IMR-90 (cell line): ENCODE data around the gene LRRC66. TPM values are rescaled to one million over a fixed set of nuclear protein-coding genes. Genes with fewer than 3 reads are reported as not detected.

ENCODE experiments used
- ATAC-seq: fragments of 200-7000 bp; cut with Tn5 transposase; 2 replicates; pipeline ENCODE4 v1.9.1; 2020; ENCODE audit warnings: low read depth, mild to moderate bottlenecking, moderate library complexity
- BruUV-seq: library from RNA; stranded (reverse); fragments of 400-500 nt; replicated peaks from 2 replicates; lab custom pipeline; 2021; lab: Mats Ljungman, UMichigan
- CTCF ChIA-PET: fragments of 300-600 bp; formaldehyde crosslinking; extraction: SDS; loops from one replicate; lab custom pipeline; 2021; ENCODE audit warnings: antibody characterized with exemption; lab: Yijun Ruan, JAX
- POLR2A ChIA-PET: fragments of 300-600 bp; sonication (Branson Sonifier 250); formaldehyde crosslinking; loops from one replicate; lab custom pipeline; 2022; ENCODE audit warnings: antibody characterized with exemption; ENCODE audit not compliant: unreplicated experiment; lab: Charles Lee
- DNase-seq: peaks from one replicate; pipeline ENCODE4 v3.0.0; 2013
- H2AFZ ChIP-seq: replicated peaks from 2 replicates; pipeline ENCODE3; 2013; ENCODE audit warnings: low read length, mild to moderate bottlenecking; ENCODE audit not compliant: poor library complexity
- H2AK5ac ChIP-seq: 2 replicates; pipeline ENCODE4 v1.6.1; 2013; ENCODE audit warnings: low read depth, low read length, inconsistent platforms
- H2AK9ac ChIP-seq: replicated peaks from 2 replicates; pipeline ENCODE3; 2013; ENCODE audit warnings: mild to moderate bottlenecking, low read depth, low read length, moderate library complexity; ENCODE audit not compliant: poor library complexity
- H2BK120ac ChIP-seq: 2 replicates; pipeline ENCODE4 v1.6.1; 2013; ENCODE audit warnings: low read depth, low read length, inconsistent platforms
- H2BK15ac ChIP-seq: 3 replicates; pipeline ENCODE4 v1.6.1; 2013; ENCODE audit warnings: low read depth, low read length, inconsistent platforms
- H2BK20ac ChIP-seq: 2 replicates; pipeline ENCODE4 v1.6.1; 2013; ENCODE audit warnings: low read depth, mild to moderate bottlenecking, inconsistent platforms, low read length, moderate library complexity
- H2BK5ac ChIP-seq: 2 replicates; pipeline ENCODE4 v1.6.1; 2013; ENCODE audit warnings: mild to moderate bottlenecking, low read depth, low read length, inconsistent platforms; ENCODE audit not compliant: poor library complexity, severe bottlenecking
- H3K14ac ChIP-seq: replicated peaks from 2 replicates; pipeline ENCODE4 v1.6.1; 2013; ENCODE audit warnings: low read depth, low read length, inconsistent platforms
- H3K18ac ChIP-seq: 2 replicates; pipeline ENCODE4 v1.6.1; 2013; ENCODE audit warnings: low read depth, low read length, control low read depth
- H3K23ac ChIP-seq: 2 replicates; pipeline ENCODE4 v1.6.1; 2013; ENCODE audit warnings: low read depth, low read length, inconsistent platforms
- H3K27ac ChIP-seq: 2 replicates; pipeline ENCODE4 v1.5.1; 2013; ENCODE audit warnings: mild to moderate bottlenecking, control low read depth, low read length; ENCODE audit not compliant: insufficient read depth
- H3K27me3 ChIP-seq: 2 replicates; pipeline ENCODE4 v1.6.1; 2013; ENCODE audit warnings: low read length; ENCODE audit not compliant: control insufficient read depth, insufficient read depth
- H3K36me3 ChIP-seq: 2 replicates; pipeline ENCODE4 v1.6.1; 2013; ENCODE audit warnings: low read length, mixed read lengths; ENCODE audit not compliant: control insufficient read depth, insufficient read depth
- H3K4ac ChIP-seq: 2 replicates; pipeline ENCODE4 v1.6.1; 2013; ENCODE audit warnings: low read depth, low read length, inconsistent platforms
- H3K4me1 ChIP-seq: 2 replicates; pipeline ENCODE4 v1.6.1; 2013; ENCODE audit warnings: low read length, mixed read lengths; ENCODE audit not compliant: control insufficient read depth, insufficient read depth
- H3K4me2 ChIP-seq: 2 replicates; pipeline ENCODE4 v1.6.1; 2013; ENCODE audit warnings: low read depth, mild to moderate bottlenecking, control low read depth, low read length, moderate library complexity
- H3K4me3 ChIP-seq: 2 replicates; pipeline ENCODE4 v1.5.1; 2013; ENCODE audit warnings: low read depth, mild to moderate bottlenecking, control low read depth, low read length, moderate library complexity; ENCODE audit not compliant: insufficient read depth
- H3K56ac ChIP-seq: 2 replicates; pipeline ENCODE4 v1.6.1; 2013; ENCODE audit warnings: low read length, inconsistent platforms; ENCODE audit not compliant: insufficient read depth; ENCODE audit errors: extremely low read depth
- H3K79me1 ChIP-seq, 2 experiments: 2 replicates each; pipeline ENCODE4 v1.6.1; 2013; ENCODE audit warnings: low read length in 2 of 2, inconsistent platforms in 1 of 2, low read depth in 1 of 2
- H3K9ac ChIP-seq: 2 replicates; pipeline ENCODE4 v1.6.1; 2013; ENCODE audit warnings: low read depth, low read length, control low read depth
- H3K9me1 ChIP-seq: 2 replicates; pipeline ENCODE4 v1.6.1; 2013; ENCODE audit warnings: low read length, inconsistent platforms; ENCODE audit not compliant: insufficient read depth
- H3K9me3 ChIP-seq: 2 replicates; pipeline ENCODE4 v1.6.1; 2013; ENCODE audit warnings: low read length; ENCODE audit not compliant: control insufficient read depth, insufficient read depth
- H4K20me1 ChIP-seq: 2 replicates; pipeline ENCODE4 v1.6.1; 2013; ENCODE audit warnings: low read length, inconsistent platforms; ENCODE audit not compliant: insufficient read depth
- H4K5ac ChIP-seq: 2 replicates; pipeline ENCODE4 v1.6.1; 2013; ENCODE audit warnings: mild to moderate bottlenecking, low read depth, low read length, control low read depth
- H4K8ac ChIP-seq, 2 experiments: 2 replicates each; pipeline ENCODE4 v1.6.1; 2013; ENCODE audit warnings: low read depth in 2 of 2, low read length in 2 of 2, control low read depth in 1 of 2, inconsistent platforms in 1 of 2
- H4K91ac ChIP-seq: 2 replicates; pipeline ENCODE4 v1.6.1; 2013; ENCODE audit warnings: low read depth, low read length, inconsistent platforms; ENCODE audit not compliant: insufficient read depth
- BHLHE40 ChIP-seq: fragments of 150-350 bp; IDR thresholded peaks from 2 replicates; pipeline ENCODE4 v1.6.1; 2016; ENCODE audit warnings: mild to moderate bottlenecking, low read depth, low read length
- CEBPB ChIP-seq: IDR thresholded peaks from 2 replicates; pipeline ENCODE4 v1.6.1; 2012; ENCODE audit warnings: low read depth, low read length, improper control_type of control experiment
- CTCF ChIP-seq: conservative IDR thresholded peaks from 2 replicates; pipeline ENCODE4 v1.5.1; 2012; ENCODE audit warnings: mild to moderate bottlenecking, low read depth, low read length, improper control_type of control experiment
- ELK1 ChIP-seq: fragments of 150-350 bp; IDR thresholded peaks from 2 replicates; pipeline ENCODE4 v1.6.1; 2016; ENCODE audit warnings: low read depth, mild to moderate bottlenecking, low read length, moderate library complexity, borderline replicate concordance
- MAZ ChIP-seq: IDR thresholded peaks from 2 replicates; pipeline ENCODE4 v1.6.1; 2012; ENCODE audit warnings: low read depth, mild to moderate bottlenecking, low read length, improper control_type of control experiment, moderate library complexity, borderline replicate concordance
- MXI1 ChIP-seq: IDR thresholded peaks from 2 replicates; pipeline ENCODE4 v1.6.1; 2012; ENCODE audit warnings: low read depth, mild to moderate bottlenecking, low read length, moderate library complexity, borderline replicate concordance
- NFE2L2 ChIP-seq: fragments of 150-350 bp; IDR thresholded peaks from 2 replicates; pipeline ENCODE4 v1.6.1; 2016; ENCODE audit warnings: low read depth, mild to moderate bottlenecking, low read length
- POLR2A ChIP-seq: IDR thresholded peaks from 2 replicates; pipeline ENCODE4 v1.6.1; 2012; ENCODE audit warnings: mild to moderate bottlenecking, low read depth, low read length
- RCOR1 ChIP-seq: IDR thresholded peaks from 2 replicates; pipeline ENCODE4 v1.6.1; 2012; ENCODE audit warnings: mild to moderate bottlenecking, low read length, improper control_type of control experiment; ENCODE audit not compliant: insufficient replicate concordance
- RFX5 ChIP-seq: IDR thresholded peaks from 2 replicates; pipeline ENCODE4 v1.8.0; 2012; ENCODE audit warnings: low read depth, mild to moderate bottlenecking, low read length, moderate library complexity
- USF2 ChIP-seq: fragments of 150-350 bp; IDR thresholded peaks from 2 replicates; pipeline ENCODE4 v1.6.1; 2017; ENCODE audit warnings: mild to moderate bottlenecking, antibody characterized with exemption, low read length, low read depth
- WGBS, 2 experiments: methylation state at CpG; one replicate each; pipeline versions ENCODE4 v1.1.5 to v1.1.7; 2013; ENCODE audit warnings: missing lambda C conversion rate in 2 of 2; ENCODE audit not compliant: insufficient read length in 1 of 2; ENCODE audit errors: extremely low coverage in 2 of 2; 5-methylcytosine and 5-hydroxymethylcytosine counted together
- dilution Hi-C: fragments of 300-500 bp; cut with HindIII; formaldehyde crosslinking; loops from one replicate; pipeline ENCODE4 v1.14.3; 2018; ENCODE audit warnings: low sequenced_read_pairs; ENCODE audit not compliant: unreplicated experiment
- in situ Hi-C: fragments of 300-500 bp; cut with MboI; formaldehyde crosslinking; loops from 3 replicates; pipeline ENCODE4 v1.14.3; 2019; ENCODE audit warnings: low sequenced_read_pairs, inconsistent platforms, mixed read lengths
- intact Hi-C: fragments of 100-400 bp; cut with micrococcal nuclease; formaldehyde crosslinking; loops from 2 replicates; pipeline ENCODE4 v1.10.0; 2022
- polyA plus RNA-seq, 3 experiments: library from polyadenylated mRNA; depleted of rRNA; stranded (reverse); fragments of >200 nt; gene quantifications; 2 replicates each; pipeline ENCODE4 v1.2.3, GENCODE V29; 2012; ENCODE audit warnings: low replicate concordance in 1 of 3
- total RNA-seq: library from RNA; depleted of rRNA; stranded (reverse); fragments of >200 nt; gene quantifications from 2 replicates; pipeline ENCODE4 v1.2.3, GENCODE V29; 2012

The LRRC66 gene
- total and polyA plus RNA-seq, 2 of the 4 experiments (the other 2 are of a cell fraction), result 0.09 to 0.18 TPM

GRCh38 chr4:52049266-52049665 is 29.1 kb upstream of the LRRC66 start:
- TF ChIP-seq RFX5 (no peak), ELK1 (no peak), CTCF (no peak), NFE2L2 (no peak), CEBPB (no peak), POLR2A (no peak), BHLHE40 (no peak), MAZ (no peak), USF2 (no peak), MXI1 (no peak), RCOR1 (no peak)
- intact Hi-C loops, result loop anchor here (5.0 kb wide), 1 partner anchor 83 kb away; no protein-coding TSS in a partner anchor

More at GRCh38 chr4:52049266-52049665, 29.1 kb upstream of the LRRC66 start:
- Histone ChIP-seq H4K5ac (no peak overlapping the region), H3K23ac (no peak overlapping the region), H2AFZ (no peak overlapping the region), H3K9me3 (no peaks in the 10 kb centered on the region), H4K8ac (no peak overlapping the region), H2BK5ac (no peak overlapping the region), H3K79me1 (0 out of 4 replicates have a peak, but pooled peaks cover 0 to 7% of the 10 kb centered on the region in 2 experiments), H2BK20ac (no peak overlapping the region), H3K4me2 (no peak overlapping the region), H4K91ac (no peak overlapping the region), H2AK9ac (no peak overlapping the region), H3K27me3 (peaks cover 10% of the 10 kb centered on the region), H3K14ac (no peak overlapping the region), H2BK15ac (no peak overlapping the region), H3K9me1 (peaks cover 3% of the 10 kb centered on the region; the same call in 1 of the 2 replicates), H4K20me1 (0 out of 2 replicates have a peak, but pooled peaks cover 3% of the 10 kb centered on the region), H3K4me3 (no peak overlapping the region), H3K4ac (no peak overlapping the region), H3K36me3 (no peaks in the 10 kb centered on the region), H3K27ac (no peak overlapping the region), H3K56ac (no peak overlapping the region), H2AK5ac (no peak overlapping the region), H3K9ac (no peak overlapping the region), H2BK120ac (no peak overlapping the region), H3K4me1 (no peaks in the 10 kb centered on the region), H3K18ac (no peak overlapping the region)
- ChIA-PET POLR2A (no interaction called here), CTCF (no interaction called here)
- in situ Hi-C loops, result no loop called here
- WGBS, 2 experiments, result no CpG with 5 or more reads among the region's 5 CpGs
- DNase-seq (no peak), ATAC-seq (no peak)
- BruUV-seq, result no TSS peak
- dilution Hi-C loops, result no loop called here
